ENCODE results near the gene PPTC7.

Gene PPTC7

DNA sequence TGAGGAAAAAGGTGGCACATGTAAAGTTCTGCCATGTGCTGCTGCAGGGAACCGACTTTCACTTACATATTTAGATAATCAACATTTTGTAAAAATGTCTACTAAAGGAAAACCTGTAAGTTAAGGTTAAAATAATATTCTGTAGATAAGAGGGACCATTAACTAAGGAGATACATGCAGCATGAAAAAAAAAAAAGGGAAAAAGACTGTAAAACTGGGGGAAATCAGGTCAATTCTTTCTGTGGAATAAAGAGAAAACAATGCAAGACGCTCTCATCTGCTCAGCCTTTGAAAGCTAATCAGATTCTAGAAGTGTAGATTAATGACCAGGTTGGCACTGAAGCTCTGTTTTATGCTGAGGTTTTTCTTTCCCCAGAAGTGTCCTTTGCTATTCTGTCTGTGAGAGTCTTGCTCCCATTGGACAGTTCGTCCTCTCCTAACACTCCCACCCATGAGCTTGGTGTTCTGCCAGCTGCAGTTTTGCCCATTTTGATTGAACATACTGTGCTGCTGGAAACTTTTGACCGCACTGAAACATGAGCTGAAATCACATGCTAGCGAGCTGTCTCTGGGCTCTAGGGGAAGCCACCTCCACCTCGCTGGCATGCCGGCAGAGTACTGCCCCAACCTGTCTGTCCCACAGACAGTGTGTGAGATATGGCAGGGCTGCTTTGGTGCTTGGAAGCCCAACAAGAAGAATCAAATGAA, 39.7 kb downstream of the PPTC7 start:
- Mint-ChIP-seq H3K9me3 (no peaks in the 10 kb centered on the region), H3K4me3 (peak overlapping the region in 2 of 3 experiments; percentile 7 to 16), H3K27me3 (ENCODE audit: low read depth) (no peaks in the 10 kb centered on the region), H3K36me3 (ENCODE audit: low read depth) (peaks cover 35% of the 10 kb centered on the region), H3K4me1 (peaks cover 17% of the 10 kb centered on the region), H3K27ac (peak overlapping the region; percentile 66 to 80 (median 66))
- TF ChIP-seq, protein P1, sequence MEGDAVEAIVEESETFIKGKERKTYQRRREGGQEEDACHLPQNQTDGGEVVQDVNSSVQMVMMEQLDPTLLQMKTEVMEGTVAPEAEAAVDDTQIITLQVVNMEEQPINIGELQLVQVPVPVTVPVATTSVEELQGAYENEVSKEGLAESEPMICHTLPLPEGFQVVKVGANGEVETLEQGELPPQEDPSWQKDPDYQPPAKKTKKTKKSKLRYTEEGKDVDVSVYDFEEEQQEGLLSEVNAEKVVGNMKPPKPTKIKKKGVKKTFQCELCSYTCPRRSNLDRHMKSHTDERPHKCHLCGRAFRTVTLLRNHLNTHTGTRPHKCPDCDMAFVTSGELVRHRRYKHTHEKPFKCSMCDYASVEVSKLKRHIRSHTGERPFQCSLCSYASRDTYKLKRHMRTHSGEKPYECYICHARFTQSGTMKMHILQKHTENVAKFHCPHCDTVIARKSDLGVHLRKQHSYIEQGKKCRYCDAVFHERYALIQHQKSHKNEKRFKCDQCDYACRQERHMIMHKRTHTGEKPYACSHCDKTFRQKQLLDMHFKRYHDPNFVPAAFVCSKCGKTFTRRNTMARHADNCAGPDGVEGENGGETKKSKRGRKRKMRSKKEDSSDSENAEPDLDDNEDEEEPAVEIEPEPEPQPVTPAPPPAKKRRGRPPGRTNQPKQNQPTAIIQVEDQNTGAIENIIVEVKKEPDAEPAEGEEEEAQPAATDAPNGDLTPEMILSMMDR (IDR thresholded peaks at IDR 0.05; ENCODE audit: unreplicated experiment in 3 of 3): no peak

DNA sequence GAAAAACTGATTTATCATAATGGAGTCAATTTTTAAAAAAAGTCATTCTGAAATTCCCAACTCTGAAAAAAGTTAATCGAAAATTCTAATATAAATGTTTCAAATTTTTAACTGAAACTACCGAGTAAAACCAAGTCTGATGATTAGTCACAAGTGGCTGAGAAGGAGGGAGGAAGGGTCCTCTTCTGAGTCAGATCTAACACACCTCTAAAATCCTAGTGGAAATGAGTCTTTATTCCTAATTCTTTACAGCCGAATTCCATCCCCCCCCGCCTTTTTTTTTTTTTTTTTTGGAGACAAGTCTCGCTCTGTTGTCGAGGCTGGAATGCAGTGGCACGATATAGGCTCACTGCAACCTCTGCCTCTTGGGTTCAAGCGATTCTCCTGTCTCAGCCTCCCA, 43.1 kb downstream of the PPTC7 start:
- TF ChIP-seq, protein P1 (IDR thresholded peaks at IDR 0.05; ENCODE audit: unreplicated experiment in 3 of 3): no peak
- Mint-ChIP-seq H3K27ac (no peak overlapping the region), H3K4me1 (peaks cover 27% of the 10 kb centered on the region), H3K4me3 (no peak overlapping the region), H3K9me3 (no peaks in the 10 kb centered on the region), H3K27me3 (ENCODE audit: low read depth) (no peaks in the 10 kb centered on the region), H3K36me3 (ENCODE audit: low read depth) (peaks cover 39% of the 10 kb centered on the region)

DNA sequence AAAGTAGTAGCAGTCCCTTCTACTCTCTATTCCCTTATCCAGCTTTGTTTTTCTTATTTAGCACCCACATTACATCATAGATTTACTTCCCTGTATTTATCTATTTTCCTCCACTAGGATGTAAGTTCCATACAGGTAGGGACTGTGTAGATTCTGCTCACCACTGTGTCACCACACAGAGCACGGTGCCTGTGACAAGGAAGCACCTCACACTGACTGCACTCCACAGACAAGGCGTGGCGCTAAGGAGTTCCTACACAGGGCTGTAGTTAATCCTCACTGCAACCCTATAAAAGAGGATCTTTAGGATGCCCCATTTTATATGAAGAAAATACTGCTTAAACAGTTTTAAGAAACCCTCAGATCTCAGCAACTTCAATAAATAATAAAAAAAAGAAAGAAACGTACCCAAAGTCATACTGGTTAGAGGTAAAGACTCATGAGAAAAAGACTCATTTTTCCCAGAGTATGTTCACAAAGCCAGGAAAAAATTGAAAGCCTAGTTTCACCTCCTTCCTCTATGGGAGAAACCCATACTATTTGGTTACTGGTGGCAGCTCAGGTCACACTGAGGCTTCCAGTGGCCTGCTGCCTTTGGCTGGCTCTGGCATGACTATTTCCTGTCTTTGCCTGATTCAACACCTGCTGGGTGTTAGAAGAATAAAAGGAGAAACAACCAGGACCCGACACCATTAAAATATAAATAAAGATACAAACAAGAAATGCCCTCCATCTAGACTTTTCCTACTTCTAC, 44.1 kb downstream of the PPTC7 start:
- TF ChIP-seq, protein P1 (IDR thresholded peaks at IDR 0.05; ENCODE audit: unreplicated experiment in 3 of 3): no peak
- Mint-ChIP-seq H3K36me3 (ENCODE audit: low read depth) (peaks cover 39% of the 10 kb centered on the region), H3K27ac (peak overlapping the region in 1 of 3 experiments; percentile 6), H3K4me1 (peaks cover 27% of the 10 kb centered on the region), H3K9me3 (no peaks in the 10 kb centered on the region), H3K4me3 (no peak overlapping the region), H3K27me3 (ENCODE audit: low read depth) (no peaks in the 10 kb centered on the region)

DNA sequence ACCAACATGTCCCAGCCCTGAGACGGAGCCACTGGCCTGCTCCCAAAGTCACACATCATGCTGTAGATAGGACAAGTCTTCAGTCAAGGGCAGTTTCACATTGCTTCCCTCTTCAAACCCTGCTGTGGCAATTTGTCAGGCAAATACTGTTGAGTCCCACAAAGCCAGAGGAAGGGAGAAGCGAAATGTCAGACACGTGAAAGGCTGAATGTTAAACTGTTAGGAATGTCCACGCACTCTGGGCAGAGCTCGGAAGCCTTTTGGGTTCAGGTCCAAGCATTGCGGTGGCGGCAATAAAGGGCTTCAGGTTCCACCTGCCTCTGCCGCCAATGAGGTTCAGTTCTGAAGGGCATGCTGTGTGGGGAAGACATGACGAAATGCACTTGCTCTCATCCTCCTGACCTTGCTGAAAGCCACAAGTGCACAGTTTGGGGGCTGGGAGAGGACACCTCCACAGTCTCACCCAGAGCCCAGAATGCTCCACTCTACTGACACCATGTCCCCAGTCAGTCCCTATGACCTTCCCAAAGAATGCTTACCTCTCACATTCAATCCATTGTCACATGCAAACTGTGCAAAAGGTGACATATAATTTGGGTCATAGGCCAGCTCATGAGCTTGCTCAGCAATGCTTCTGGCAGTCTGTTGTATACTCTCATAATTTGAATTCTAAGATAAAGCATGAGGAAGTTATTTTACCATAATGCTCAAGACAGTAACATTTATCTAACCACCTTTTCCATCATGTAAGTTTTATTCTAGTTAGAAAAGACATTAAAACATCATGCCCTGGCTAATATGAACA, 45.3 kb downstream of the PPTC7 start:
- Mint-ChIP-seq H3K27ac (peak overlapping the region in 1 of 3 experiments; percentile 52), H3K36me3 (ENCODE audit: low read depth) (peaks cover 32% of the 10 kb centered on the region), H3K4me3 (no peak overlapping the region), H3K4me1 (peaks cover 16% of the 10 kb centered on the region), H3K27me3 (ENCODE audit: low read depth) (no peaks in the 10 kb centered on the region), H3K9me3 (no peaks in the 10 kb centered on the region)
- TF ChIP-seq, protein P1 (IDR thresholded peaks at IDR 0.05; ENCODE audit: unreplicated experiment in 3 of 3): no peak

DNA sequence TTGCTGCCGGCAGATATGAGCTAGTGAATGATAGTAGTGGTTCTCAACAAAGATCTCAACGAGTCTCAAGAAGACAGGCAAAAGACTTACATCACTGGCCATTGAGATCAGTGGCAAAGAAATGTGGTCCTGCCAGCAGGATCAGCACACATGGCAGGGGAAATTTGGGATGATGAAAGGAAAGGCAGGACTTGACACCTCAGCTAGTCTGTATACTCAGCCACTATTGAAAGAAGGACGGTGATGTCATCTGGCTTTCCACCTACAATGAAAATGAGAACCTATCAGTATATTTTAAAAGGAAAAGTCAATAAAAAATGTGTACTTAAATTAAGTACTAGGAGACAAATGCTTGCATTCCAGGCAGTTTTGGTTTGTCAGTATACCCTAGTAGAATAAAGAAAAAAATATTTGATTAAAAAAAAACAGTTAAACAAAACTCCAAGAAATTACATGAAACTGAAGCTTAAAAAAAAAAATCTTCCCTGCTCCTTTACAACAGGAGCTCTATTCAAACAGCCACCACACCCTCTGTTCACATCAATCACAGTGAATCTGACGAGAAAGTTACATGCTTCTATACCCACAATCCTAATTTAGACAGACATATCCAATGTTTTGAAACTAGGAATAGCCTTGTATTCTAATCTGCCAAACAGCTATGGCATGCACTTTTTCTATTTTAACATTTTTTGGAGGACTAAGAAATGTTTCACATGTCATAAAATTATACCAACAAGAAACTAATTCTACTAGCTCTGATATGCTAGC, 46.1 kb downstream of the PPTC7 start:
- TF ChIP-seq, protein P1 (IDR thresholded peaks at IDR 0.05; ENCODE audit: unreplicated experiment in 3 of 3): no peak
- H3K36me3 Mint-ChIP-seq (ENCODE audit: low read depth): peaks cover 30% of the 10 kb centered on the region
- no peaks in the 10 kb centered on the region for H3K27me3 Mint-ChIP-seq (ENCODE audit: low read depth)
- H3K27ac Mint-ChIP-seq: peak overlapping the region in 1 of 3 experiments; percentile 52
- no peak overlapping the region for H3K4me3 Mint-ChIP-seq
- no peaks in the 10 kb centered on the region for H3K9me3 Mint-ChIP-seq
- H3K4me1 Mint-ChIP-seq: peaks cover 15% of the 10 kb centered on the region
